ENCODE data around the gene NMBR. TPM values are rescaled to one million over a fixed set of nuclear protein-coding genes. Genes with fewer than 3 reads are reported as not detected.
"Not testable (repeated sequence)": the region's sequence is repeated elsewhere in the genome, so short reads cannot be mapped to it uniquely, and the experiment has no call there.

The NMBR gene
- total and polyA plus RNA-seq, 2 donors from 2014 or later = not detected

DNA sequence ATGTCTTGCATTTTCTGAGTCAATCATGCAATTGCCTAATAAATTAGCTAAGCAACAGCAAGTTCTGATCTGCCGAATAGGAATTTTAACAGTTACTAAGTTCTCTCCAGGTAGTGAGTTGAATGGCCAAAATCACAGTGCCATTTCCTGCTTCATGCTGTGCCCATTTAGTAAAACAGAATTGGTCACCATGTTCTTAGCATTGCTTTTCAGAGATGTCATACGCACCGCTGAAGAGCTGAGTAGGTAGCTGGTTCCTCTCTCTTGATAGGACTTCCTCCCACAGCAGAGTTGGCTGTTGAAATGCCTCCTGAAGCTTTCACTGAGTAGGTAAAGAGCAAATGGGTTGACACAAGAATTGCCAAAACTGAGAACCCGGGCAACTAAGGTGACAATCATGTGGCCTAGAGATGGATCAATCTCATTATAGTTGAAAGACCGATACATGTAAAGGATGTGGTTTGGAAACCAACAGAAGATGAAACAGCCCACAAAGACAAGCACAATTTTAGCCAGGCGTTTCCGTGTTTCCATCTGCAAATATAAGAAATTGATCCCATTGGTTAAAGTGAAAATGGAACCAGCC lies 71.3 kb downstream of the NMBR start:
- DNase-seq = no peak
- TF ChIP-seq, protein P1, sequence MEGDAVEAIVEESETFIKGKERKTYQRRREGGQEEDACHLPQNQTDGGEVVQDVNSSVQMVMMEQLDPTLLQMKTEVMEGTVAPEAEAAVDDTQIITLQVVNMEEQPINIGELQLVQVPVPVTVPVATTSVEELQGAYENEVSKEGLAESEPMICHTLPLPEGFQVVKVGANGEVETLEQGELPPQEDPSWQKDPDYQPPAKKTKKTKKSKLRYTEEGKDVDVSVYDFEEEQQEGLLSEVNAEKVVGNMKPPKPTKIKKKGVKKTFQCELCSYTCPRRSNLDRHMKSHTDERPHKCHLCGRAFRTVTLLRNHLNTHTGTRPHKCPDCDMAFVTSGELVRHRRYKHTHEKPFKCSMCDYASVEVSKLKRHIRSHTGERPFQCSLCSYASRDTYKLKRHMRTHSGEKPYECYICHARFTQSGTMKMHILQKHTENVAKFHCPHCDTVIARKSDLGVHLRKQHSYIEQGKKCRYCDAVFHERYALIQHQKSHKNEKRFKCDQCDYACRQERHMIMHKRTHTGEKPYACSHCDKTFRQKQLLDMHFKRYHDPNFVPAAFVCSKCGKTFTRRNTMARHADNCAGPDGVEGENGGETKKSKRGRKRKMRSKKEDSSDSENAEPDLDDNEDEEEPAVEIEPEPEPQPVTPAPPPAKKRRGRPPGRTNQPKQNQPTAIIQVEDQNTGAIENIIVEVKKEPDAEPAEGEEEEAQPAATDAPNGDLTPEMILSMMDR (IDR thresholded peaks at IDR 0.05; ENCODE audit: borderline replicate concordance, extremely low read depth, insufficient read depth) = no peak
- intact Hi-C loops (cut with DNase I) = no loop called here
- H3K9ac ChIP-seq (ENCODE audit: low read length in 3 of 3) = no peak overlapping the region
- no peaks in the 10 kb centered on the region for H3K4me1 ChIP-seq (ENCODE audit: control insufficient read depth in 2 of 3, insufficient read depth in 2 of 3, low read depth in 1 of 3, low read length in 3 of 3)
- H3K4me3 ChIP-seq (ENCODE audit: low read length in 3 of 3) = no peak overlapping the region
- no peaks in the 10 kb centered on the region for H3K27me3 ChIP-seq (ENCODE audit: control insufficient read depth, insufficient read depth, low read length)
- no peaks in the 10 kb centered on the region for H3K36me3 ChIP-seq (ENCODE audit: control insufficient read depth in 2 of 3, insufficient read depth in 3 of 3, low read length in 3 of 3)
- H3K9me3 ChIP-seq (ENCODE audit: control insufficient read depth in 2 of 3, insufficient read depth in 1 of 3, low read length in 3 of 3) = no peaks in the 10 kb centered on the region
- no peak overlapping the region for H3K27ac ChIP-seq (ENCODE audit: low read depth in 2 of 2, low read length in 2 of 2)
- no peak for FAIRE-seq

DNA sequence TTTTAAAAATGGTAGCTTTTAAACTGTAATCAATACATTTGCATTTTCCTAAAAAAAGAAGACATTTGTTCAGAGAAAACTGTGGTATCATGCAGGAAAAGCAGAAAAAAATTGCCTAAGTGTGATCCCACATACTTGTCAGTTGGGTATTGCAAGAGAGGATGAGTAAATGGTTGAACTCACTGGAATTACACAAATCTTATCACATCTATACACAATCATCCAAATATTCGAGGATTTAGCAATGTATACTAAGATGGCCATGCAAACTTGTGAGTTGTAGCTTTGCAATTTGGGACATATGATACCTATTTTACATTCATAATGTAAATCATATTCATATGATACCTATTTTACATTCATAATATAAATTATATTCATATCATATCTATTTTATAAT lies 72.4 kb downstream of the NMBR start:
- FAIRE-seq = no peak
- intact Hi-C loops (cut with DNase I) = no loop called here

DNA sequence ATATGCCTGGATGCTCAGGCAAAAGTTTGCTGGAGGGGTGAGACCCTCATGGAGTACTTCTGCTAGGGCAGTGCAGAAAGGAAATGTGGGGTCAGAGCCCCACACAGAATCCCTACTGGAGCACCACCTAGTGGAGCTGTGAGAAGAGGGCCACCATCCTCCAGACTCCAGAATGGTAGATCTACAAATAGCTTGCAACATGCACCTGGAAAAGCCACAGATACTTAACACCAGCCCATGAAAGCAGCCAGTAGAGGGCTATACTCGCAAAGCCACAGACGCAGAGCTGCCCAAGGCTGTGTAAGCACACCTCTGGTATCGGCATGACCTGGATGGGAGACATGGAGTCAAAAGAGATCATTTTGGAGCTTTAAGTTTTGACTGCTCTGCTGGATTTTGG lies 74.9 kb downstream of the NMBR start:
- intact Hi-C loops (cut with DNase I) = no loop called here
- H3K9me3 ChIP-seq (ENCODE audit: control insufficient read depth in 2 of 3, insufficient read depth in 1 of 3, low read length in 3 of 3) = no peaks in the 10 kb centered on the region
- H3K36me3 ChIP-seq (ENCODE audit: control insufficient read depth in 2 of 3, insufficient read depth in 3 of 3, low read length in 3 of 3) = no peaks in the 10 kb centered on the region
- DNase-seq = no peak
- H3K9ac ChIP-seq (ENCODE audit: low read length in 3 of 3) = no peak overlapping the region
- FAIRE-seq = no peak
- no peak overlapping the region for H3K4me3 ChIP-seq (ENCODE audit: low read length in 3 of 3)
- TF ChIP-seq, protein P1 (IDR thresholded peaks at IDR 0.05; ENCODE audit: borderline replicate concordance, extremely low read depth, insufficient read depth) = no peak
- H3K4me1 ChIP-seq (ENCODE audit: control insufficient read depth in 2 of 3, insufficient read depth in 2 of 3, low read depth in 1 of 3, low read length in 3 of 3) = no peaks in the 10 kb centered on the region
- H3K27me3 ChIP-seq (ENCODE audit: control insufficient read depth, insufficient read depth, low read length) = no peaks in the 10 kb centered on the region
- H3K27ac ChIP-seq (ENCODE audit: low read depth in 2 of 2, low read length in 2 of 2) = no peak overlapping the region

More for the DNA sequence above, 72.4 kb downstream of the NMBR start:
- Histone ChIP-seq H3K4me1 (ENCODE audit: control insufficient read depth in 2 of 3, insufficient read depth in 2 of 3, low read depth in 1 of 3, low read length in 3 of 3) (no peaks in the 10 kb centered on the region), H3K9me3 (ENCODE audit: control insufficient read depth in 2 of 3, insufficient read depth in 1 of 3, low read length in 3 of 3) (no peaks in the 10 kb centered on the region), H3K27me3 (ENCODE audit: control insufficient read depth, insufficient read depth, low read length) (no peaks in the 10 kb centered on the region), H3K36me3 (ENCODE audit: control insufficient read depth in 2 of 3, insufficient read depth in 3 of 3, low read length in 3 of 3) (no peaks in the 10 kb centered on the region), H3K9ac (ENCODE audit: low read length in 3 of 3) (no peak overlapping the region), H3K4me3 (ENCODE audit: low read length in 3 of 3) (no peak overlapping the region), H3K27ac (ENCODE audit: low read depth in 2 of 2, low read length in 2 of 2) (no peak overlapping the region)
- TF ChIP-seq, protein P1 (IDR thresholded peaks at IDR 0.05; ENCODE audit: borderline replicate concordance, extremely low read depth, insufficient read depth) = no peak
- no peak for DNase-seq

DNA sequence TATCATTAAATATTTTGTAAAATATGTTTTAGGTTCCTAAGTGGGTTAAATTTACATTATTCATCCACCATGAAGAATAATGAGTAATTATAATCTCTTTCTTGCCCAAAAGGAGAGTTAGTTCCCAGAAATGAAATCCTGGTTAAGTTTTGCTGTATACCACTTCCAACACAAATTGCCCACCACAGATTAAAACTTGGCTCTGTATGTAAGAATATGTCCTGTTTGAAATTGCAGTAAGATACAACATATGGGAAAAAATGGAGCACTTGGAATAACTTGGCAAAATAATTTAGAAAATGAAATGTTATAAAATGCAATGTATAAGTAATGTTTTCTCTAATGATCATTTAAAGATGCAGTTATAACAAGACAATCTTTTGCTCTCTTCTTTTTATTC lies 78.5 kb downstream of the NMBR start:
- Histone ChIP-seq H3K27me3 (ENCODE audit: control insufficient read depth, insufficient read depth, low read length) (no peaks in the 10 kb centered on the region), H3K4me1 (ENCODE audit: control insufficient read depth in 2 of 3, insufficient read depth in 2 of 3, low read depth in 1 of 3, low read length in 3 of 3) (no peaks in the 10 kb centered on the region), H3K36me3 (ENCODE audit: control insufficient read depth in 2 of 3, insufficient read depth in 3 of 3, low read length in 3 of 3) (no peaks in the 10 kb centered on the region), H3K9ac (ENCODE audit: low read length in 3 of 3) (no peak overlapping the region), H3K27ac (ENCODE audit: low read depth in 2 of 2, low read length in 2 of 2) (no peak overlapping the region), H3K9me3 (ENCODE audit: control insufficient read depth in 2 of 3, insufficient read depth in 1 of 3, low read length in 3 of 3) (peaks cover 0 to 2% (median 0%) of the 10 kb centered on the region in 3 donors), H3K4me3 (ENCODE audit: low read length in 3 of 3) (no peak overlapping the region)
- TF ChIP-seq, protein P1 (IDR thresholded peaks at IDR 0.05; ENCODE audit: borderline replicate concordance, extremely low read depth, insufficient read depth) = no peak
- FAIRE-seq = no peak
- DNase-seq = no peak
- intact Hi-C loops (cut with DNase I) = no loop called here

DNA sequence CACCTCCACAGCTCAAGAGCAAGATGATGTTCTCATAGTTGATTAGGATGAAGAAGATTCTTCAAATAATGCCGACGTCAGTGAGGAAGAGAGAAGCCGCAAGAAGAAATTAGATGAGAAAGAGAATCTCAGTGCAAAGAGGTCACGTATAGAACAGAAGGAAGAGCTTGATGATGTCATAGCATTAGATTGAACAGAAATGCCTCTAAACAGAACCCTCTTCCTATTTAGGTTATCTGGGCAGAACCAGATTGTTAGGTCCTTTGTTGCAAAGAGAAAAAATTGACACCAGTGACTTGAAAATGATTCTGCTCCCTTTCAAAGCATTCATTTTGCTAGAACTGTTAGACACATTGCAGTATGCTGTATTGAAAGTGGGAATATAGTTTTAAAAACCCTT lies 84.1 kb downstream of the NMBR start:
- DNase-seq; H3K4me3 ChIP-seq (ENCODE audit: low read length in 3 of 3); H3K9ac ChIP-seq (ENCODE audit: low read length in 3 of 3); H3K4me1 ChIP-seq (ENCODE audit: control insufficient read depth in 2 of 3, insufficient read depth in 2 of 3, low read depth in 1 of 3, low read length in 3 of 3); FAIRE-seq; H3K9me3 ChIP-seq (ENCODE audit: control insufficient read depth in 2 of 3, insufficient read depth in 1 of 3, low read length in 3 of 3); H3K27me3 ChIP-seq (ENCODE audit: control insufficient read depth, insufficient read depth, low read length); H3K36me3 ChIP-seq (ENCODE audit: control insufficient read depth in 2 of 3, insufficient read depth in 3 of 3, low read length in 3 of 3); H3K27ac ChIP-seq (ENCODE audit: low read depth in 2 of 2, low read length in 2 of 2); intact Hi-C loops (cut with DNase I): not testable (repeated sequence)
